ENCODE data around the gene PIGN. TPM values are rescaled to one million over a fixed set of nuclear protein-coding genes. Genes with fewer than 3 reads are reported as not detected.

Gene PIGN
- total RNA-seq, 1 experiment from 2014 or later: 30.9 TPM

GRCh38 chr18:62224229-62224628, 37.4 kb upstream of the PIGN start:
- no peak for DNase-seq
- no CpG with 5 or more reads among the region's 2 CpGs for WGBS (ENCODE audit: extremely low coverage, insufficient read length, low lambda C conversion rate)
- Histone ChIP-seq H2BK120ac (ENCODE audit: low read depth, low read length, poor library complexity, severe bottlenecking) (no peak overlapping the region), H3K9me3 (ENCODE audit: control insufficient read depth, low read depth, low read length) (no peaks in the 10 kb centered on the region), H2BK5ac (ENCODE audit: insufficient read length, low read length) (no peak overlapping the region), H3K4me2 (ENCODE audit: insufficient read depth, insufficient read length, low read length) (no peak overlapping the region), H3K4me1 (ENCODE audit: insufficient read depth, low read length) (no peaks in the 10 kb centered on the region), H3K79me2 (ENCODE audit: insufficient read depth, low read length) (no peaks in the 10 kb centered on the region), H3K23ac (ENCODE audit: insufficient read length, low read depth, low read length) (no peak overlapping the region), H2BK20ac (ENCODE audit: low read depth, low read length, poor library complexity, severe bottlenecking) (no peak overlapping the region), H3K27me3 (ENCODE audit: insufficient read depth, low read length) (no peaks in the 10 kb centered on the region), H2AK5ac (ENCODE audit: insufficient read length, low read length) (no peak overlapping the region), H3K4ac (ENCODE audit: low read depth, low read length) (no peak overlapping the region), H4K8ac (replicated peaks; ENCODE audit: insufficient read length, low read depth, low read length) (no peak overlapping the region), H2BK12ac (ENCODE audit: insufficient read length, low read depth, low read length) (no peak overlapping the region), H3K23me2 (ENCODE audit: insufficient read length, low read depth, low read length, poor library complexity, severe bottlenecking) (no peaks in the 10 kb centered on the region), H4K91ac (ENCODE audit: insufficient read length, low read depth, low read length) (no peak overlapping the region), H3K14ac (ENCODE audit: insufficient read depth, low read length) (no peak overlapping the region), H2BK15ac (ENCODE audit: low read depth, low read length) (no peak overlapping the region), H3K79me1 (ENCODE audit: insufficient read depth, low read depth, low read length, poor library complexity, severe bottlenecking) (no peaks in the 10 kb centered on the region), H4K20me1 (ENCODE audit: control insufficient read depth, insufficient read depth, insufficient read length) (no peaks in the 10 kb centered on the region), H3K18ac (ENCODE audit: insufficient read length, low read depth, low read length) (no peak overlapping the region), H3K9ac (ENCODE audit: extremely low read depth, insufficient read length, low read length) (no peak overlapping the region), H3K27ac (ENCODE audit: insufficient read length, low read depth, low read length) (no peak overlapping the region), H4K5ac (ENCODE audit: insufficient read length, low read depth, low read length) (no peak overlapping the region), H3T11ph (ENCODE audit: low read length) (no peak overlapping the region), H3K56ac (ENCODE audit: insufficient read length, low read depth, low read length) (no peak overlapping the region), H2AFZ (ENCODE audit: low read length) (no peak overlapping the region)
- H3K27me3 Mint-ChIP-seq (ENCODE audit: low read depth): no peaks in the 10 kb centered on the region
- H3K27ac Mint-ChIP-seq: no peak overlapping the region
- peaks cover 29 to 53% (median 44%) of the 10 kb centered on the region in 3 experiments for H3K36me3 Mint-ChIP-seq (ENCODE audit: insufficient read depth in 1 of 3, low read depth in 3 of 3)
- H3K4me3 Mint-ChIP-seq: no peak overlapping the region
- peaks cover 6 to 8% of the 10 kb centered on the region in 2 experiments; a peak in 4 of 5 replicates for H3K9me3 Mint-ChIP-seq
- TF ChIP-seq CTCF (conservative IDR thresholded peaks at IDR 0.05): no peak
- no peaks in the 10 kb centered on the region for H3K4me1 Mint-ChIP-seq

Data from H9 (cell line).